ENCODE results near the gene SLC13A4.
A peak's percentile ranks its signal among the peaks of the same experiment; 100 is the strongest.
"Not testable (repeated sequence)": the region's sequence is repeated elsewhere in the genome, so short reads cannot be mapped to it uniquely, and the experiment has no call there.

SLC13A4 gene, protein sequence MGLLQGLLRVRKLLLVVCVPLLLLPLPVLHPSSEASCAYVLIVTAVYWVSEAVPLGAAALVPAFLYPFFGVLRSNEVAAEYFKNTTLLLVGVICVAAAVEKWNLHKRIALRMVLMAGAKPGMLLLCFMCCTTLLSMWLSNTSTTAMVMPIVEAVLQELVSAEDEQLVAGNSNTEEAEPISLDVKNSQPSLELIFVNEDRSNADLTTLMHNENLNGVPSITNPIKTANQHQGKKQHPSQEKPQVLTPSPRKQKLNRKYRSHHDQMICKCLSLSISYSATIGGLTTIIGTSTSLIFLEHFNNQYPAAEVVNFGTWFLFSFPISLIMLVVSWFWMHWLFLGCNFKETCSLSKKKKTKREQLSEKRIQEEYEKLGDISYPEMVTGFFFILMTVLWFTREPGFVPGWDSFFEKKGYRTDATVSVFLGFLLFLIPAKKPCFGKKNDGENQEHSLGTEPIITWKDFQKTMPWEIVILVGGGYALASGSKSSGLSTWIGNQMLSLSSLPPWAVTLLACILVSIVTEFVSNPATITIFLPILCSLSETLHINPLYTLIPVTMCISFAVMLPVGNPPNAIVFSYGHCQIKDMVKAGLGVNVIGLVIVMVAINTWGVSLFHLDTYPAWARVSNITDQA

DNA sequence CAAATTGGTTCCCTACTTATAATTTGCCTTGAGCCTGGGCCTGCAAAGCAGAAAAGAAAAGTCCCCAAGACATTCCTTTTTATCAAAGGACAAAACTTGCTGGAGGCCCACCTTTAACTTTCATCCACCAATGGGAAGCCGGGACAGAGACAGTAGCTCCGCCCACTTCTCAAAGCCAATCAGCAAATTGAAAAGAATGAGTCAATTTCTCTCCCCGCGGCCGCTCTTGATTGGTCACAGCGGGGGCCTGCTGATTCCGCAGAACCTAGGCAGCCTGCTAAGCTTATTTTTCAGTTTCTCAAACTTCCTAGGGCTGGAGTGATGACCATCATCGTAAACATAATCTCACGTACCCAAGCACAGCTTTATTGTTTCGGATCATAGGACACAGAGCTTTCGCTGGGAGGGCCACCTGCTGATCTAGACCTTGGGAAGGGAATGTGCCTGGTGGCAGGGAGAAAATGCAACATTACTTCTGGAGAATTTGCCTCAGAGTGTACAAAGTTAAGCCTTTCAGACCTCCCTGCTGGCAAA, at the start of gene SLC13A4:
Gene SLC13A4 (minus strand): TSS at position 51 of the 534 bp plus-strand sequence. CDS start 690 bp downstream, outside the sequence.
- DNase-seq = no peak

GRCh38 chr7:135775915-135776314, 47.9 kb upstream of the SLC13A4 start:
- not testable (repeated sequence) for DNase-seq

GRCh38 chr7:135775230-135775629, 47.2 kb upstream of the SLC13A4 start:
- DNase-seq = no peak

DNA sequence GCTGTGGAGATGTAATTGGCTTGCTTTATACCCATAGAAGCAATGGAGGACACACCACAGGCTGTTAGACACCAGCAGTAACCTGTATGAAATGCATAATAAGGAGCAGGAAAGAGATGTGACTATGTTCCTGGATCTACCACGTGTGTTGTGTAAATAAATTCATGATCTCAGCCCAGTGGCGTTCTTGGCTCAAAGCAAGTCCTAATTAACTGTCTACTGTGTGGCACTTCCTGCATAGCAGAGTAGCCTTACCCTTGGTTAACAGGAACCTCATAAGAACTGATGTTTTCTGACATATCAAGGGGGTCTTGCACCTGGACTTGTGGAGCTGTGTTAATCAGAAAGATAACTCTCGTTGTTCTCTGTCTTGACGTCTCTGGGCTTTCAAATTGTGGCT, 46.3 kb upstream of the SLC13A4 start:
- peak; percentile 93 for DNase-seq

DNA sequence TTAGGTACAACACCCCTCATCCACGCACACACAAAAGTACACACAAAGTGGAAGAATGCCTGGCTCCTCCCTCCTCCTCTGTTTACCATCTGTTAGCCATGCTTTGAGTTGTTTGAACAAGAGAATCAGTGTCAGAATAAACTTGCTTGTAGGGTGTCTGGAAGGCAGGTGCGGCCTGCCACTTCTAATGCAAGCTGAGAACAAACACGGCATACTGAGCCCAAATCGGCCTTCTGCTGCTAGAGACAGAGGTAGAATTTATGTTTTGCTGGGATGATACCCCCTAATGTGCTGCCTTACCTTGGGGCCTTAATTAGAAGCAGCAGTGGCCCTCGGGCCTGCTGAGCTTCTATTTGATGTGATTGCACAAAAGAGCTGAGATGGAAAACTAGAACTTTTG, 45.5 kb upstream of the SLC13A4 start:
- peak; percentile 97 for DNase-seq

- peak; percentile 93 for DNase-seq
Measured at GRCh38 chr7:135772639-135773222, 44.7 kb upstream of the SLC13A4 start.

DNA sequence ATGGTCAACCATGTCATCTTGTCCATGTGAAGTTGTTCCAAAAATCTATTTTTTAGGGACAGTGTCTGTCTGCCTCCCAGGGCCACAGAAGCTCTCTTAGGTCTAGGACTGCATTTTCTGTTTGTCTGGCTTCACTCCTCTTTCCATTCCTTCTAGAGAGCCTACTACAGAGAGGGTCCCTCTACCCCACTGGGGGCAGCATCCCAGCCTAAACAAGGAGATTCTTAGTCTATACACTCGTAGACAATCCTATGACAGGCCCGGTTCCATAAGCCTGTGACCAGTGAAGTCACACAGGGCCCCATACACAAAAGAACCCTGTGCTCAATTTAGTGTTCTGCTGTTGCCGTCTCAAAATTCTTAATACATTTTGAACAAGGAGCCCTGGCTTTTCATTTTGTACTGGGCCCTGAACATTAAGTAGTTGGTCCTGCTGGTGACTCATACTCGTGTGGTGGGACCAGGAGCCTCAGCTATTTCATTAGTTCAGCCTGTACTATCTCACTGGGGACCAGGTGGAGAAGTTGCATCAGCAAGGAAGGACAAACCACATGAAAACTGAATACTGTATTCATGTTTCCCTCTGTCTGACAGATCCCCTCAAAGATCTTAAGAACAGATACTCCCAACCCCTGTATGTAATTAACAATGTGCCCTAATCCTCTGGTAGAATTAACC, 44.1 kb upstream of the SLC13A4 start:
- DNase-seq = no peak

DNA sequence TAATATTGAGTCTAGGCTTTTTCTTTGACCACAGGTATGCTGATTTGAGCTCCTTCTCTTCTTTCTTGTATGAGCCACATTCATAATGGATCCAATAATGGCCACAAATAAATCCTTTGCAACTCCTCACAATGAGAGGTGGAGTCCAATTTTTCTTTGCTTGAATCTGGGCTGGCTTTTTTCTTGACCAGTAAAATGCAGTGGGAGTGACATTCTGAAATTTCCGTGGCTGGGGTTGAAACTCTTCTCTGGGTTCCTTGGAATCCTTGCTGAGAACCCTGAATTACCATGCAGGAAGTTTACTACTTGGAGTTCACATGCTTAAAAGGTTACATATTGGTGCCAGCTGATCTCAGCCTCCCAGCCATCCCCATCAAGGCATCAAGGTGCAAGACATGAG, 43.1 kb upstream of the SLC13A4 start:
- DNase-seq = no peak

GRCh38 chr7:135770139-135770710, 42.2 kb upstream of the SLC13A4 start:
- no peak for DNase-seq

GRCh38 chr7:135769005-135769802, 41.2 kb upstream of the SLC13A4 start:
- no peak for DNase-seq

DNA sequence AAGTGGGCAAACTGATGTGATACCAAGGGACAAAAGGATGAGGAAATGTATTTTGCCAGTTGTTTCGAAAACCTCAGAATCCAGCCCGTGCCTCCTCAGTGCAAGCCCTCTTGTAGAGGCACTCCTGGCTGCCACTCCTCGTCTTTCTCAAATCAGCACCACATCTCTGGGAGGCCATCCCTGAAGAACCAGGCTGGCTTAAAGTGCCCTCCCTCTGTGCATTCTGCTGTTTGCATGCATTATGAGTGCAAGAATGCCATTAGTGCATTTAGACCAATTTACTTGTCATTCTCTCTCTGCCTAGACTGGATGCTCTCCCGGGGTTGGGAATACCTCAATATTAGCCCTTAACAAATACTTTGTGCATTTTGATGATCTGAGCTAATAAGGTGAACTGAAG, 40.5 kb upstream of the SLC13A4 start:
- no peak for DNase-seq

GRCh38 chr7:135768064-135768463, 40.1 kb upstream of the SLC13A4 start:
- no peak for DNase-seq

- no peak for DNase-seq
Measured at GRCh38 chr7:135763261-135763660, 35.3 kb upstream of the SLC13A4 start.

DNA sequence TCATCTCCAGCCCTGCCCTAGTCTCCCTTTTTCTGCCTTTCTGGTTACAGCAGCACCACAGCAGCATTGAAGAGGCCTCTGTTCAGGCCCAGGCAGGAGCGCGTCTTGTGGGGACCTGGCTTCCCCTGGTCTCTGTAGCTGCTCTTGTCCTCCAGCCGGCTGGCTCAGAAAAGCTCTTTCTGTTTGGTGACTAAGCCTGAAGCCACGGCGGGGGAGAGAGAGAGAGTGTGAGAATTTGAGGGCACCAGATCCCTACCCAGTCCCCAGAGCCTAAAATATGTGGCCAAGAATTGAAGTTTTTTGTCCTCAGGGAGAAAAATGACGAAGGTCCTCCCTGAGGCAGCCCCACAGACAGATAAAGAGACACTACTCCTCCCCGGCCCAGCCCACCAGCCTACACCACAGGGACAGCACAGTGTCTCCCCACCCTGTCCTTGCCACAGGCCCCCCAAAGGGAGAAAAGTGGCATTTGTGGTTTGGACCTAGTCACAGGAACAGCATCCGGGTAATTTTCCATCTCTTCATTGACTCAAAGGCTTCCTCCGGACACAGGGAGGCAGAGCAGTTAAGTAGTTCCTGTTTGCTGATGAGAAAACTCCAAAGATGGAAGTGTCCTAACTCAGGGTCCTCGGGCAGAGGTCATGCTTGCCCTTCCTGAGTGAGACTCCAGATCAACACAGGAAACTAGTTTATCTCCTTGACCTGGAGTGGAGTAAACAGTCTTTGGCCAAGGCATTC, 33.9 kb upstream of the SLC13A4 start:
- no peak for DNase-seq

- no peak for DNase-seq
Measured at GRCh38 chr7:135759532-135759931, 31.5 kb upstream of the SLC13A4 start.

GRCh38 chr7:135758531-135758932, 30.5 kb upstream of the SLC13A4 start:
- DNase-seq = no peak

GRCh38 chr7:135757719-135758411, 29.9 kb upstream of the SLC13A4 start:
- DNase-seq = no peak

- no peak for DNase-seq
Measured at GRCh38 chr7:135756191-135756590, 28.2 kb upstream of the SLC13A4 start.

DNA sequence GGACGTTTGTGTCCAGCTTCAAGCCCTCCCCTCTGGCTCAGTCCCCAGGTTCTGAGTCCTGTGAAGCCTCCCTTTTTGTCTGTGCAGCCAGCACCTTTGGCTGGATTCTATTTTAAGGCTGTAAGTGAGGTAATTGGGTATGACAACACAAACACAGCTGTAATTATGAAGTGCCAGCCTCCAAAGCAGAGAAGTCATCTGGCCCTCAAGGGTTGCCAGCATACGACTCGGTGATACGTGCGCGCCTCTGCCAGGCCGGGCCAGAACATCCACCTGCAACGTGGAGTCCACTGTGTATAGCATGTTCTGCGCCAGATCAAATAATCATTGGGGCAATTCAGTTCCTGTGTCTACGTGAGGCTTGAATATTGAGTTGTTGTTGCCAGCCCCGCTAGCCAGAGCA, 27.4 kb upstream of the SLC13A4 start:
- peak; percentile 32 for DNase-seq

DNA sequence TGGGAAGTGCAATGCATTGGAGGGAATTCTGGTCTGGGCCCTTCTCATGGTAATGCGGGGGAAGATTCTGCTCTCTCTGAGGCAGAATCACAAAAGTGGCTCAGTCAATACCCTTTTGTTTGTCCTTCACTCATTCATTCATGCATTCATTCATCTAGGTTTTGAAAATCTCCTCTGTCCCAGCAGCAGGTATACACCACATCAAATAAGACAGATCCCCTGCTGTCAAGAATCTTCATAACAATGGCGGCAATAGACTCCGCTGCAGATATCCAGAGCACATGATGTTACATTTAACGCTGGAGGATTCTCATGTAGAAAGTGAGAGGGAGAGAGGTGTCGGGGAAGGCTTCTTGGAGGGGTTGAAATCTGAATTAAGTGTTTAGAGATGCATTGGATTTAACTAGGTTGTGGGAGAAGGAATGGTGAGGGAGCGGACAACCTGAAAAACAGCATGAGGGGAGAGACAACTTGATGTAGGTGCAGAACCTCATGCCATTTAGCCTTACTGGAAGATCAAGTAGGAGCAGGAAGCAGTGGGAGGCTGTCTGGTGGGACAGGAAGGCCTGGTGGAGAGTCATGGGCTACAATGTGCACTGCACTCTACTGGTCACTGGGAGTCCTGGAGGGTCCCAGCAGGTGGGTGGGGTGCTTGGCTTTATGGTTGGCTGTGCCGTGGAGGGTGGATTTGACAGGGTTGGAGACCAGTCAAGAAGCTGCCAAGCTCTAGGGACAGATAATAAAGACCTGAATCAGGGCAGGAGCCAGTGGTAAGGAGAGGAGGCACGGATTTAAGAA, 25.8 kb upstream of the SLC13A4 start:
- DNase-seq = no peak

All from NCI-H748 treated with DMSO at 0.1 percent for 48 hours (cell line).